Measurements from ENCODE around the gene EFHD2. TPM values are rescaled to one million over a fixed set of nuclear protein-coding genes. Genes with fewer than 3 reads are reported as not detected.

Gene EFHD2
- total RNA-seq, 3 donors from 2014 or later (not counting 1 experiment from before 2014, with no cell fraction given): 804 to 952 (median 855) TPM

DNA sequence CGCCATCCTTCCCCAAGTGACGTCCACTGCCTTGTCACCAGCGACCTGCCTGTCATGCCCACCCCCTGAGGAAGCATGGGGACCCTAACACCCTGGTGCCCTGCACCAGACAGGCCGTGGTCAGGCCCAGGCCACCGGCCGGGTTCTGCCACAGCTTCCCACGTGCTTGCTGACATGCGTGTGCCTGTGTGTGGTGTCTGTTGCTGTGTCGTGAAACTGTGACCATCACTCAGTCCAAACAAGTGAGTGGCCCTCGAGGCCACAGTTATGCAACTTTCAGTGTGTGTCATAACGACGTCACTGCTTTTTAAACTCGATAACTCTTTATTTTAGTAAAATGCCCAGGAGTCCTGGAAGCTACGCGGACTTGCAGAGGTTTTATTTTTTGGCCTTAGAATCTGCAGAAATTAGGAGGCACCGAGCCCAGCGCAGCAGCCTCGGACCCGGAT, 20.0 kb downstream of the EFHD2 start:
- Mint-ChIP-seq H3K36me3 (peaks cover 8% of the 10 kb centered on the region), H3K4me1 (peaks cover 42 to 68% of the 10 kb centered on the region in 2 donors), H3K27ac (peak overlapping the region; percentile 88 to 93), H3K4me3 (peak overlapping the region; percentile 74), H3K27me3 (ENCODE audit: low read depth in 2 of 2) (no peaks in the 10 kb centered on the region), H3K9me3 (no peaks in the 10 kb centered on the region)
- DNase-seq: peak; percentile 34 to 42
- Histone ChIP-seq H3K27ac (ENCODE audit: low read length) (peak overlapping the region; percentile 24), H3K4me1 (ENCODE audit: control insufficient read depth, insufficient read depth, low read length) (peaks cover 52% of the 10 kb centered on the region), H3K36me3 (ENCODE audit: control insufficient read depth, insufficient read depth, low read length) (peaks cover 68% of the 10 kb centered on the region), H3K4me3 (ENCODE audit: low read length) (no peak overlapping the region), H3K27me3 (ENCODE audit: control insufficient read depth, insufficient read depth, low read length) (no peaks in the 10 kb centered on the region), H3K9me3 (ENCODE audit: control insufficient read depth, insufficient read depth, low read length) (no peaks in the 10 kb centered on the region)
- peak; percentile 3 to 19 (median 6) for ATAC-seq
- 74% methylated on average over 16 of the region's 19 CpGs for WGBS (ENCODE audit: insufficient coverage)
- TF ChIP-seq, protein P1, sequence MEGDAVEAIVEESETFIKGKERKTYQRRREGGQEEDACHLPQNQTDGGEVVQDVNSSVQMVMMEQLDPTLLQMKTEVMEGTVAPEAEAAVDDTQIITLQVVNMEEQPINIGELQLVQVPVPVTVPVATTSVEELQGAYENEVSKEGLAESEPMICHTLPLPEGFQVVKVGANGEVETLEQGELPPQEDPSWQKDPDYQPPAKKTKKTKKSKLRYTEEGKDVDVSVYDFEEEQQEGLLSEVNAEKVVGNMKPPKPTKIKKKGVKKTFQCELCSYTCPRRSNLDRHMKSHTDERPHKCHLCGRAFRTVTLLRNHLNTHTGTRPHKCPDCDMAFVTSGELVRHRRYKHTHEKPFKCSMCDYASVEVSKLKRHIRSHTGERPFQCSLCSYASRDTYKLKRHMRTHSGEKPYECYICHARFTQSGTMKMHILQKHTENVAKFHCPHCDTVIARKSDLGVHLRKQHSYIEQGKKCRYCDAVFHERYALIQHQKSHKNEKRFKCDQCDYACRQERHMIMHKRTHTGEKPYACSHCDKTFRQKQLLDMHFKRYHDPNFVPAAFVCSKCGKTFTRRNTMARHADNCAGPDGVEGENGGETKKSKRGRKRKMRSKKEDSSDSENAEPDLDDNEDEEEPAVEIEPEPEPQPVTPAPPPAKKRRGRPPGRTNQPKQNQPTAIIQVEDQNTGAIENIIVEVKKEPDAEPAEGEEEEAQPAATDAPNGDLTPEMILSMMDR (IDR thresholded peaks at IDR 0.05): no peak
- intact Hi-C loops (cut with micrococcal nuclease): loop anchor here (2.0 kb wide), 1 partner anchor 13 kb away; no protein-coding TSS in a partner anchor

DNA sequence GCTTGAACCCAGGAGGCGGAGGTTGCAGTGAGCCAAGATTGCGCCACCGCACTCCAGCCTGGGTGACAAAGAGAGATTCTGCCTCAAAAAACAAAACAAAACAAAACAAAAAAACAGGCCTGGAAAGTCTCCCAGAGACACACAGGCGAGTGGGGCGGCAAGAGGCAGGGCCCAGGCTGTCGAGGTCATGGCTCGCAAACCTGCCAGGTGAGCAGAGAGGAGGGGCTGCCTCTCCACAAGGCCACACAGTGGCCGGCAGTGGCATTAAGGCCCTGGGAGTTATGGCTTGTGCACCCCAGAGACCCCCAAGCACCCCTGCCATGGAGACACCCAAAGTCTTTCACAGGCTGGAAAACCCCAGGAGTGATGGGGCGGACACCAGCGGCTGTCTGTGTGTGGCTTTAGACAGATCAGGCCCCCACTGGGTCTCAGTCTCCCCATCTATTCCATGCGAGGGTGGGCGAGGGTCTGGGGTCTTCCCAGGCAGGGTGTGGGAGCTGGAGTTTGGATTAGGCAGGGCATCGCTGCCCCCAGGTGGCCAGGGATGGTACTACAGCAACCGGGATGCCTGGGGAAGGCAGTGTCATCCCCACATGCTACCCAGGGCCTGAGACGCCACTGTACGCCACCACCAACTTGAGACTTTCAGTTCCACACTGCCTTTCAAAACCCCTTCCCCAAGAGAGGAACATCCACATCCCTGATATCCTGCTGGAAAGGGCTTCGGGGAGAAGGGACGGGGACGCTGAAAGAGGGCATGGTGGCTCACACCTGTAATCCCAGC, 21.3 kb downstream of the EFHD2 start:
- intact Hi-C loops (cut with micrococcal nuclease): loop anchor here (1.0 to 2.0 kb wide), 2 partner anchors 14 to 108 kb away; no protein-coding TSS in a partner anchor
- peak overlapping the region; percentile 45 for H3K4me3 Mint-ChIP-seq

DNA sequence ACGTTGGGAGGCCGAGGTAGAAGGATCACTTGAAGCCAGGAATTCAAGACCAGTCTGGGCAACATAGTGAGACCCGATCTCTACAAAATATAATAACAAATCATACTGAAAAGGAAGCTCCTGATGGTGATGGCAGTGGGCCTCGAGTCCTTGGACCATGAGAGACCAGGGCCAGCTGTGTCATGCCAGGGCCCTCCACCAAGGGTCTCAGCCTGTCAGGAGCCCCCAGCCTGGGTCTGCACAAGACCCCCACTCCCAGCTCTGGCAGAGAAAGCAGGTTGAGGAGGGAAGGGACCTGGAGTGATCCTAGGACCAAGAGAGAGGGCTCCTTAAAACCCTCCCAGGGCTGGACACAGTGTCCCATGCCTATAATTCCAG, 21.9 kb downstream of the EFHD2 start:
- WGBS (ENCODE audit: insufficient coverage): 76% methylated on average over 4 of the region's 4 CpGs
- Mint-ChIP-seq H3K9me3 (no peaks in the 10 kb centered on the region), H3K4me1 (peaks cover 39 to 64% of the 10 kb centered on the region in 2 donors), H3K27ac (peak overlapping the region; percentile 88 to 93), H3K4me3 (peak overlapping the region; percentile 45), H3K27me3 (ENCODE audit: low read depth in 2 of 2) (no peaks in the 10 kb centered on the region), H3K36me3 (peaks cover 8% of the 10 kb centered on the region)
- Histone ChIP-seq H3K27me3 (ENCODE audit: control insufficient read depth, insufficient read depth, low read length) (no peaks in the 10 kb centered on the region), H3K9me3 (ENCODE audit: control insufficient read depth, insufficient read depth, low read length) (no peaks in the 10 kb centered on the region), H3K27ac (ENCODE audit: low read length) (peak overlapping the region; percentile 52), H3K4me1 (ENCODE audit: control insufficient read depth, insufficient read depth, low read length) (peaks cover 45% of the 10 kb centered on the region), H3K36me3 (ENCODE audit: control insufficient read depth, insufficient read depth, low read length) (peaks cover 51% of the 10 kb centered on the region), H3K4me3 (ENCODE audit: low read length) (no peak overlapping the region)
- intact Hi-C loops (cut with micrococcal nuclease): loop anchor here (1.0 to 2.0 kb wide), 2 partner anchors 15 to 108 kb away; no protein-coding TSS in a partner anchor
- no peak for DNase-seq
- TF ChIP-seq, protein P1 (IDR thresholded peaks at IDR 0.05): no peak
- peak in 1 of 3 donors; percentile 1 for ATAC-seq

More for the DNA sequence above, 21.3 kb downstream of the EFHD2 start:
- peak; percentile 51 to 76 (median 57) for ATAC-seq
- Histone ChIP-seq H3K4me3 (ENCODE audit: low read length) (no peak overlapping the region), H3K27me3 (ENCODE audit: control insufficient read depth, insufficient read depth, low read length) (no peaks in the 10 kb centered on the region), H3K9me3 (ENCODE audit: control insufficient read depth, insufficient read depth, low read length) (no peaks in the 10 kb centered on the region), H3K36me3 (ENCODE audit: control insufficient read depth, insufficient read depth, low read length) (peaks cover 57% of the 10 kb centered on the region), H3K27ac (ENCODE audit: low read length) (peak overlapping the region; percentile 52), H3K4me1 (ENCODE audit: control insufficient read depth, insufficient read depth, low read length) (peaks cover 51% of the 10 kb centered on the region)
- H3K9me3 Mint-ChIP-seq: no peaks in the 10 kb centered on the region
- peak; percentile 84 for DNase-seq
- peaks cover 8% of the 10 kb centered on the region for H3K36me3 Mint-ChIP-seq
- TF ChIP-seq, protein P1 (IDR thresholded peaks at IDR 0.05): peak; percentile 96
- WGBS (ENCODE audit: insufficient coverage): 60% methylated on average over 19 of the region's 19 CpGs
- no peaks in the 10 kb centered on the region for H3K27me3 Mint-ChIP-seq (ENCODE audit: low read depth in 2 of 2)
- H3K27ac Mint-ChIP-seq: peak overlapping the region; percentile 88 to 93
- H3K4me1 Mint-ChIP-seq: peaks cover 45 to 68% of the 10 kb centered on the region in 2 donors
